ENCODE data around the gene LAMA2.

Gene LAMA2

GRCh38 chr6:129320892-129321291 is 438.0 kb downstream of the LAMA2 start:
- in situ Hi-C loops (cut with HindIII; ENCODE audit: low sequenced_read_pairs), result no loop called here
- no peak for DNase-seq (ENCODE audit: low read depth, low spot score)
- H3K4me3 ChIP-seq (ENCODE audit: low read depth, low read length), result no peak overlapping the region
- TF ChIP-seq CTCF (IDR thresholded peaks at IDR 0.05; ENCODE audit: low read depth, low read length), result no peak

GRCh38 chr6:129321303-129321702 is 438.4 kb downstream of the LAMA2 start:
- TF ChIP-seq CTCF (IDR thresholded peaks at IDR 0.05; ENCODE audit: low read depth, low read length), result no peak
- in situ Hi-C loops (cut with HindIII; ENCODE audit: low sequenced_read_pairs), result no loop called here
- no peak overlapping the region for H3K4me3 ChIP-seq (ENCODE audit: low read depth, low read length)
- no peak for DNase-seq (ENCODE audit: low read depth, low spot score)

- in situ Hi-C loops (cut with HindIII; ENCODE audit: low sequenced_read_pairs), result no loop called here
- H3K4me3 ChIP-seq (ENCODE audit: low read depth, low read length), result no peak overlapping the region
- no peak for TF ChIP-seq CTCF (IDR thresholded peaks at IDR 0.05; ENCODE audit: low read depth, low read length)
- DNase-seq (ENCODE audit: low read depth, low spot score), result no peak
Measured at GRCh38 chr6:129324345-129324744, 441.4 kb downstream of the LAMA2 start.

GRCh38 chr6:129329678-129330077 is 446.7 kb downstream of the LAMA2 start:
- in situ Hi-C loops (cut with HindIII; ENCODE audit: low sequenced_read_pairs), result no loop called here
- no peak overlapping the region for H3K4me3 ChIP-seq (ENCODE audit: low read depth, low read length)
- no peak for TF ChIP-seq CTCF (IDR thresholded peaks at IDR 0.05; ENCODE audit: low read depth, low read length)
- no peak for DNase-seq (ENCODE audit: low read depth, low spot score)

GRCh38 chr6:129331450-129332138 is 448.7 kb downstream of the LAMA2 start:
- no peak for TF ChIP-seq CTCF (IDR thresholded peaks at IDR 0.05; ENCODE audit: low read depth, low read length)
- in situ Hi-C loops (cut with HindIII; ENCODE audit: low sequenced_read_pairs), result no loop called here

GRCh38 chr6:129335792-129336191 is 452.9 kb downstream of the LAMA2 start:
- no peak for DNase-seq (ENCODE audit: low read depth, low spot score)
- TF ChIP-seq CTCF (IDR thresholded peaks at IDR 0.05; ENCODE audit: low read depth, low read length), result no peak
- no peak overlapping the region for H3K4me3 ChIP-seq (ENCODE audit: low read depth, low read length)
- in situ Hi-C loops (cut with HindIII; ENCODE audit: low sequenced_read_pairs), result no loop called here

More at GRCh38 chr6:129331450-129332138, 448.7 kb downstream of the LAMA2 start:
- no peak overlapping the region for H3K4me3 ChIP-seq (ENCODE audit: low read depth, low read length)
- peak; percentile 68 for DNase-seq (ENCODE audit: low read depth, low spot score)
